GM19035 (cell line): Measurements from ENCODE around the gene UGT2B17.

Source experiments
- ATAC-seq: cut with Tn5 transposase; IDR thresholded peaks from one replicate; pipeline ENCODE4 v1.9.1; 2021; ENCODE audit not compliant: unreplicated experiment

Gene UGT2B17

GRCh38 chr4:68490826-68491457 lies 85.2 kb downstream of the UGT2B17 start:
- ATAC-seq, result no peak

GRCh38 chr4:68489338-68489737 lies 86.8 kb downstream of the UGT2B17 start:
- no peak for ATAC-seq
